ENCODE data around the gene MRAS. TPM values are rescaled to one million over a fixed set of nuclear protein-coding genes. Genes with fewer than 3 reads are reported as not detected.
"Not testable (repeated sequence)": the region's sequence is repeated elsewhere in the genome, so short reads cannot be mapped to it uniquely, and the experiment has no call there.

Gene MRAS
- total and polyA plus RNA-seq, 8 donors: 2.3 to 12.6 (median 4.7) TPM

GRCh38 chr3:138424323-138424722 is 75.9 kb downstream of the MRAS start:
- WGBS, 2 donors: 92 to 93% methylated on average over 2 of the region's 2 CpGs
- no peak for FAIRE-seq
- TF ChIP-seq CTCF (IDR thresholded peaks at IDR 0.05): no peak
- no peak overlapping the region for H3K27ac ChIP-seq
- ATAC-seq: no peak
- no peaks in the 10 kb centered on the region for H3K4me1 ChIP-seq
- intact Hi-C loops (cut with DNase I): no loop called here
- no peaks in the 10 kb centered on the region for H3K9me3 ChIP-seq
- H3K4me3 ChIP-seq: no peak overlapping the region
- no peak for DNase-seq
- no peaks in the 10 kb centered on the region for H3K36me3 ChIP-seq
- H3K27me3 ChIP-seq: no peaks in the 10 kb centered on the region

DNA sequence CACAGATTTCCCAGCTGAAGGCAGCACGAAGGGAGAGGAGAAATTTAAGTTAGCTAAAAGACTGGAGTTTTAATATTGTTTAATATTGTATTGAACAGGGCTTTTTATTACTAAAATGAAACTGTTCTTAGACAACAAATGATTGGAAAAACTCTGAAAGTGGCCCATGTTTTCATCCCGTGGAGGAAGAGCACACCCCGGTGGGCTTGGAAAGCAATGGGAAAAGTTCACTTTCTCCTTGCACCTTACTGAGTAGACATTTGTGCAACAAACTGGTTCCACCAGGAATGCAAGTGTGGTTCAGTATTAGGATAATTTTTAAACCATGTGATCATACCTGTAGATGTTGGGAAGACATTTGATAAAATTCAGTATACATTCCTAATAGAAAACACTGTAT is 77.8 kb downstream of the MRAS start:
- H3K27ac ChIP-seq: no peak overlapping the region
- H3K4me1 ChIP-seq: no peaks in the 10 kb centered on the region
- H3K4me3 ChIP-seq: no peak overlapping the region
- ATAC-seq (peak in 1 of 4 donors; percentile 43), DNase-seq (no peak), FAIRE-seq (no peak)
- no peaks in the 10 kb centered on the region for H3K9me3 ChIP-seq
- H3K36me3 ChIP-seq: no peaks in the 10 kb centered on the region
- H3K27me3 ChIP-seq: no peaks in the 10 kb centered on the region
- WGBS, 2 donors: 48 to 54% methylated on average over 3 of the region's 3 CpGs
- TF ChIP-seq CTCF (IDR thresholded peaks at IDR 0.05): no peak
- intact Hi-C loops (cut with DNase I): no loop called here

- H3K4me3 ChIP-seq; H3K9me3 ChIP-seq; H3K36me3 ChIP-seq; H3K4me1 ChIP-seq; intact Hi-C loops (cut with DNase I); FAIRE-seq; H3K27me3 ChIP-seq; DNase-seq; H3K27ac ChIP-seq; ATAC-seq: not testable (repeated sequence)
- WGBS, 2 donors: 96 to 99% methylated on average over 4 of the region's 4 CpGs
Measured at GRCh38 chr3:138426754-138427153, 78.4 kb downstream of the MRAS start.

DNA sequence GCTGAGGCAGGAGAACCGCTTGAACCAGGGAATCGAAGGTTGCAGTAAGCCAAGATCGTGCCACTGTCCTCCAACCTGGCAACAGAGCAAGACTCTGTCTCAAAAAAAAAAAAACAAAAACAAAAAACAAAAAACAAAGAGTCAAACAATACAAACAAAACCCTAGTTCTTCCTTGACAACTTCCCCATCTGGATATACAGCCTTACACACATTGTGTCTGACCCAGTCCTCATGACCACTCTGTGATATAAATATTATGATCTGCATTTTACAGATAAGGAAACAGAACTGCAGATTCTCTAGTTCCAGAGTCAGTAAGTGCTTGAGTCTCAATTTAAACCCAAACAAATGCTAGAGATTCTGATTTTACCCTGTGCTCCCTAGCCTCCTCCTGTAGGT is 81.3 kb downstream of the MRAS start:
- WGBS, 2 donors: 94 to 97% methylated on average over 3 of the region's 3 CpGs
- no peak for FAIRE-seq
- DNase-seq: no peak
- TF ChIP-seq CTCF (IDR thresholded peaks at IDR 0.05): no peak
- Histone ChIP-seq H3K4me1 (no peaks in the 10 kb centered on the region), H3K4me3 (no peak overlapping the region), H3K27me3 (no peaks in the 10 kb centered on the region), H3K9me3 (no peaks in the 10 kb centered on the region), H3K27ac (no peak overlapping the region), H3K36me3 (no peaks in the 10 kb centered on the region)
- ATAC-seq: no peak
- intact Hi-C loops (cut with DNase I): no loop called here

DNA sequence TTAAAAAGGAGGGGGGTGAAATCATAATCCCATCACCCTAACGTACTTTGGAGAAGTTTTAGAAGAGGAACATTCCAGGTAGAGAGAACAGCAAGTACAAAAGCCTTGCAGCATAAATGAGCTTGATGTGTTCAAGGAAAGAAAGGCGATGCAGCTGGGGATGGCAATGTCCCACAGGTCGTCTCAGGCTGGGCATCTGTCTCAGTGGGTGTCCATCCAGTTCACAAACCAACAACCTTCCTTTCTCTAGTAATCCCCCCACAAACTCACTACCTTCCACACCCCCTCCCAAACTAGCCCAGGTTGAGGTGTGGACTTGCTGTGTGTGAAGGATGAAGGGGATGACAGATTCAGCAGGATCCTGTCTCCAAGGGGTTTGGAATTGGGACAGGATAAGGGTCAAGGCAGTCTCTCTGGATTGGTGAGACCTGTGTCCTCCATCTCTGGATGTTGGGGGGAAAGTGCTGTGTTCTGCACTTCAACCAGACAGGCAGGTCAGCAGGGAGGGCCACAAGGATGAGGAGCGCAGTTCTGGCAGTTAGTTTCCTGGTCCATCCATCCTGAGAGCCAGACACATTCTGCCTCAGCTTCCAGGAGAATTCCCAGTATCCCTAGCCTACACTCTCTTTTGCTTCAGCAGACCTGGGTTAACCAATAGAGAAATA is 84.3 kb downstream of the MRAS start:
- DNase-seq (no peak), FAIRE-seq (no peak), ATAC-seq (no peak)
- Histone ChIP-seq H3K27ac (no peak overlapping the region), H3K27me3 (no peaks in the 10 kb centered on the region), H3K4me1 (no peaks in the 10 kb centered on the region), H3K36me3 (no peaks in the 10 kb centered on the region), H3K9me3 (no peaks in the 10 kb centered on the region), H3K4me3 (no peak overlapping the region)
- no peak for TF ChIP-seq CTCF (IDR thresholded peaks at IDR 0.05)
- 83 to 86% methylated on average over 4 of the region's 4 CpGs for WGBS, 2 donors
- intact Hi-C loops (cut with DNase I): no loop called here
